ENCODE measurements around the gene FCRL6. TPM values are rescaled to one million over a fixed set of nuclear protein-coding genes. Genes with fewer than 3 reads are reported as not detected.

Gene FCRL6
- total RNA-seq = not detected in 3 replicates
- long read RNA-seq = 0 reads

- Mint-ChIP-seq H3K27ac (ENCODE audit: unreplicated experiment) (no peak within 1 kb of the TSS), H3K4me3 (ENCODE audit: unreplicated experiment) (no peak within 1 kb of the TSS), H3K36me3 (ENCODE audit: low read depth) (no peaks in the 10 kb centered on the region), H3K4me1 (ENCODE audit: low read depth) (no peaks in the 10 kb centered on the region), H3K9me3 (ENCODE audit: low read depth) (no peaks in the 10 kb centered on the region), H3K27me3 (ENCODE audit: low read depth) (peaks cover 17% of the 10 kb centered on the region)
- no peak for DNase-seq (ENCODE audit: low spot score)
- TF ChIP-seq CTCF (IDR thresholded peaks at IDR 0.05) = no peak
Measured at GRCh38 chr1:159802111-159802510, at the start of gene FCRL6. FCRL6 (plus strand) TSS chr1:159802360; CDS start chr1:159802425, 65 bp downstream.

- Mint-ChIP-seq H3K27me3 (ENCODE audit: low read depth) (peaks cover 34% of the 10 kb centered on the region), H3K27ac (ENCODE audit: unreplicated experiment) (no peak overlapping the region), H3K36me3 (ENCODE audit: low read depth) (no peaks in the 10 kb centered on the region), H3K4me1 (ENCODE audit: low read depth) (no peaks in the 10 kb centered on the region), H3K4me3 (ENCODE audit: unreplicated experiment) (no peak overlapping the region), H3K9me3 (ENCODE audit: low read depth) (no peaks in the 10 kb centered on the region)
- no peak for DNase-seq (ENCODE audit: low spot score)
- no peak for TF ChIP-seq CTCF (IDR thresholded peaks at IDR 0.05)
Measured at GRCh38 chr1:159753386-159753785, 48.8 kb upstream of the FCRL6 start.

- Mint-ChIP-seq H3K4me1 (ENCODE audit: low read depth) (no peaks in the 10 kb centered on the region), H3K4me3 (ENCODE audit: unreplicated experiment) (no peak overlapping the region), H3K27ac (ENCODE audit: unreplicated experiment) (no peak overlapping the region), H3K27me3 (ENCODE audit: low read depth) (peaks cover 35% of the 10 kb centered on the region), H3K9me3 (ENCODE audit: low read depth) (no peaks in the 10 kb centered on the region), H3K36me3 (ENCODE audit: low read depth) (no peaks in the 10 kb centered on the region)
- no peak for DNase-seq (ENCODE audit: low spot score)
- TF ChIP-seq CTCF (IDR thresholded peaks at IDR 0.05) = no peak
Measured at GRCh38 chr1:159755451-159756007, 46.6 kb upstream of the FCRL6 start.

- peaks cover 31% of the 10 kb centered on the region for H3K27me3 Mint-ChIP-seq (ENCODE audit: low read depth)
- DNase-seq (ENCODE audit: low spot score) = no peak
- no peak for TF ChIP-seq CTCF (IDR thresholded peaks at IDR 0.05)
- H3K4me3 Mint-ChIP-seq (ENCODE audit: unreplicated experiment) = no peak overlapping the region
- H3K4me1 Mint-ChIP-seq (ENCODE audit: low read depth) = no peaks in the 10 kb centered on the region
- no peak overlapping the region for H3K27ac Mint-ChIP-seq (ENCODE audit: unreplicated experiment)
- H3K9me3 Mint-ChIP-seq (ENCODE audit: low read depth) = no peaks in the 10 kb centered on the region
- no peaks in the 10 kb centered on the region for H3K36me3 Mint-ChIP-seq (ENCODE audit: low read depth)
Measured at GRCh38 chr1:159756397-159756796, 45.8 kb upstream of the FCRL6 start.

GRCh38 chr1:159763686-159764085, 38.5 kb upstream of the FCRL6 start:
- H3K27ac Mint-ChIP-seq (ENCODE audit: unreplicated experiment) = no peak overlapping the region
- H3K36me3 Mint-ChIP-seq (ENCODE audit: low read depth) = no peaks in the 10 kb centered on the region
- H3K4me1 Mint-ChIP-seq (ENCODE audit: low read depth) = no peaks in the 10 kb centered on the region
- TF ChIP-seq CTCF (IDR thresholded peaks at IDR 0.05) = no peak
- H3K4me3 Mint-ChIP-seq (ENCODE audit: unreplicated experiment) = no peak overlapping the region
- H3K27me3 Mint-ChIP-seq (ENCODE audit: low read depth) = peaks cover 26% of the 10 kb centered on the region
- no peak for DNase-seq (ENCODE audit: low spot score)
- H3K9me3 Mint-ChIP-seq (ENCODE audit: low read depth) = peaks cover 6% of the 10 kb centered on the region
